Measurements from ENCODE around the gene CBX3. TPM values are rescaled to one million over a fixed set of nuclear protein-coding genes. Genes with fewer than 3 reads are reported as not detected.

Gene CBX3
- total RNA-seq, 1 experiment from 2014 or later: 232 TPM

DNA sequence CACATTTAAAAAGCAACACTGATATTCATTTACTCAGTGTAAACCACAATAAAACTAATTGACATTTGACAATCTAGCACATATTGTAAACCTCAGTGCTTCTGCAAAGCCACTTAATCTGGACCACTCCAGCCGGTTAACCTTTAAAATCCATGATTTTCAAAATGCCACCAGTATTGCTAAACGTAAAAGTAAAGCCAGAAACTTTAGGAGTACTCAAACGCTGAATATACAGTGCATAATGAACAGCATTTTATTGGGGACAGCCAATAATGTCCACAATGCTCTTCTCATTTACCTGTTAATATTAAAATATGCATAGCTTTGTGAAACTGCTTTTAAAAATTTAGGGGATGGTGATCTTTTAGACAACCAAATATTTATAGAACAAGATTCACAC lies 11.8 kb upstream of the CBX3 start:
- DNase-seq (ENCODE audit: low spot score) (no peak), ATAC-seq (no peak)
- H3K27ac Mint-ChIP-seq: peak overlapping the region; percentile 97; the same call in 1 of the 2 replicates
- no peak overlapping the region for H3K4me3 Mint-ChIP-seq
- no peaks in the 10 kb centered on the region for H3K9me3 Mint-ChIP-seq
- no peaks in the 10 kb centered on the region for H3K27me3 Mint-ChIP-seq (ENCODE audit: low read depth)
- POLR2A ChIA-PET: interaction anchor here (0.9 to 3.2 kb wide), 10 partner anchors 9 to 106 kb away, joined by 3 to 35 read pairs (median 4); partner anchors contain the start of genes HNRNPA2B1 and NFE2L3
- H3K36me3 Mint-ChIP-seq: peaks cover 70% of the 10 kb centered on the region
- CTCF ChIA-PET: interaction anchor here (0.6 to 0.9 kb wide), 2 partner anchors 41 to 297 kb away, joined by 3 to 4 read pairs; no protein-coding TSS in a partner anchor
- peaks cover 65% of the 10 kb centered on the region for H3K4me1 Mint-ChIP-seq
- TF ChIP-seq, protein P1, sequence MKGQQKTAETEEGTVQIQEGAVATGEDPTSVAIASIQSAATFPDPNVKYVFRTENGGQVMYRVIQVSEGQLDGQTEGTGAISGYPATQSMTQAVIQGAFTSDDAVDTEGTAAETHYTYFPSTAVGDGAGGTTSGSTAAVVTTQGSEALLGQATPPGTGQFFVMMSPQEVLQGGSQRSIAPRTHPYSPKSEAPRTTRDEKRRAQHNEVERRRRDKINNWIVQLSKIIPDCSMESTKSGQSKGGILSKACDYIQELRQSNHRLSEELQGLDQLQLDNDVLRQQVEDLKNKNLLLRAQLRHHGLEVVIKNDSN (CRISPR knock-in tag; IDR thresholded peaks at IDR 0.05): no peak
- TF ChIP-seq, protein P2, sequence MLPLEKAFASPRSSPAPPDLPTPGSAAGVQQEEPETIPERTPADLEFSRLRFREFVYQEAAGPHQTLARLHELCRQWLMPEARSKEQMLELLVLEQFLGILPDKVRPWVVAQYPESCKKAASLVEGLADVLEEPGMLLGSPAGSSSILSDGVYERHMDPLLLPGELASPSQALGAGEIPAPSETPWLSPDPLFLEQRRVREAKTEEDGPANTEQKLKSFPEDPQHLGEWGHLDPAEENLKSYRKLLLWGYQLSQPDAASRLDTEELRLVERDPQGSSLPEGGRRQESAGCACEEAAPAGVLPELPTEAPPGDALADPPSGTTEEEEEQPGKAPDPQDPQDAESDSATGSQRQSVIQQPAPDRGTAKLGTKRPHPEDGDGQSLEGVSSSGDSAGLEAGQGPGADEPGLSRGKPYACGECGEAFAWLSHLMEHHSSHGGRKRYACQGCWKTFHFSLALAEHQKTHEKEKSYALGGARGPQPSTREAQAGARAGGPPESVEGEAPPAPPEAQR (CRISPR knock-in tag; IDR thresholded peaks at IDR 0.05): no peak
- TF ChIP-seq GTF2I (CRISPR knock-in tag; conservative IDR thresholded peaks at IDR 0.05): no peak
- TF ChIP-seq NR1H2 (CRISPR knock-in tag; IDR thresholded peaks at IDR 0.05): no peak
- TF ChIP-seq ZNF671 (CRISPR knock-in tag; IDR thresholded peaks at IDR 0.05): peak; percentile 91
- no peak for TF ChIP-seq NFE2L1 (CRISPR knock-in tag; IDR thresholded peaks at IDR 0.05)
- no peak for TF ChIP-seq ZBTB21 (CRISPR knock-in tag; IDR thresholded peaks at IDR 0.05; ENCODE audit: borderline replicate concordance)
- TF ChIP-seq ZNF232 (CRISPR knock-in tag; IDR thresholded peaks at IDR 0.05): no peak
- TF ChIP-seq, protein P3, sequence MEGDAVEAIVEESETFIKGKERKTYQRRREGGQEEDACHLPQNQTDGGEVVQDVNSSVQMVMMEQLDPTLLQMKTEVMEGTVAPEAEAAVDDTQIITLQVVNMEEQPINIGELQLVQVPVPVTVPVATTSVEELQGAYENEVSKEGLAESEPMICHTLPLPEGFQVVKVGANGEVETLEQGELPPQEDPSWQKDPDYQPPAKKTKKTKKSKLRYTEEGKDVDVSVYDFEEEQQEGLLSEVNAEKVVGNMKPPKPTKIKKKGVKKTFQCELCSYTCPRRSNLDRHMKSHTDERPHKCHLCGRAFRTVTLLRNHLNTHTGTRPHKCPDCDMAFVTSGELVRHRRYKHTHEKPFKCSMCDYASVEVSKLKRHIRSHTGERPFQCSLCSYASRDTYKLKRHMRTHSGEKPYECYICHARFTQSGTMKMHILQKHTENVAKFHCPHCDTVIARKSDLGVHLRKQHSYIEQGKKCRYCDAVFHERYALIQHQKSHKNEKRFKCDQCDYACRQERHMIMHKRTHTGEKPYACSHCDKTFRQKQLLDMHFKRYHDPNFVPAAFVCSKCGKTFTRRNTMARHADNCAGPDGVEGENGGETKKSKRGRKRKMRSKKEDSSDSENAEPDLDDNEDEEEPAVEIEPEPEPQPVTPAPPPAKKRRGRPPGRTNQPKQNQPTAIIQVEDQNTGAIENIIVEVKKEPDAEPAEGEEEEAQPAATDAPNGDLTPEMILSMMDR (IDR thresholded peaks at IDR 0.05): no peak
- TF ChIP-seq, protein P4, sequence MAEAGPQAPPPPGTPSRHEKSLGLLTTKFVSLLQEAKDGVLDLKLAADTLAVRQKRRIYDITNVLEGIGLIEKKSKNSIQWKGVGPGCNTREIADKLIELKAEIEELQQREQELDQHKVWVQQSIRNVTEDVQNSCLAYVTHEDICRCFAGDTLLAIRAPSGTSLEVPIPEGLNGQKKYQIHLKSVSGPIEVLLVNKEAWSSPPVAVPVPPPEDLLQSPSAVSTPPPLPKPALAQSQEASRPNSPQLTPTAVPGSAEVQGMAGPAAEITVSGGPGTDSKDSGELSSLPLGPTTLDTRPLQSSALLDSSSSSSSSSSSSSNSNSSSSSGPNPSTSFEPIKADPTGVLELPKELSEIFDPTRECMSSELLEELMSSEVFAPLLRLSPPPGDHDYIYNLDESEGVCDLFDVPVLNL (CRISPR knock-in tag; IDR thresholded peaks at IDR 0.05; ENCODE audit: borderline replicate concordance, low read depth): no peak
- TF ChIP-seq TCF7 (CRISPR knock-in tag; IDR thresholded peaks at IDR 0.05; ENCODE audit: low read depth): no peak
- no peak for TF ChIP-seq HMGA2 (CRISPR knock-in tag; IDR thresholded peaks at IDR 0.05)
- TF ChIP-seq RORB (CRISPR knock-in tag; IDR thresholded peaks at IDR 0.05): no peak
- no peak for TF ChIP-seq RELA (CRISPR knock-in tag; IDR thresholded peaks at IDR 0.05; ENCODE audit: borderline replicate concordance)
- TF ChIP-seq NFATC4 (CRISPR knock-in tag; IDR thresholded peaks at IDR 0.05): peak; percentile 97
- no peak for TF ChIP-seq JUN (CRISPR knock-in tag; IDR thresholded peaks at IDR 0.05)
- TF ChIP-seq CREM (CRISPR knock-in tag; IDR thresholded peaks at IDR 0.05): no peak
- TF ChIP-seq, protein P5, sequence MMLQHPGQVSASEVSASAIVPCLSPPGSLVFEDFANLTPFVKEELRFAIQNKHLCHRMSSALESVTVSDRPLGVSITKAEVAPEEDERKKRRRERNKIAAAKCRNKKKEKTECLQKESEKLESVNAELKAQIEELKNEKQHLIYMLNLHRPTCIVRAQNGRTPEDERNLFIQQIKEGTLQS (CRISPR knock-in tag; conservative IDR thresholded peaks at IDR 0.05): no peak
- TF ChIP-seq, protein P6, sequence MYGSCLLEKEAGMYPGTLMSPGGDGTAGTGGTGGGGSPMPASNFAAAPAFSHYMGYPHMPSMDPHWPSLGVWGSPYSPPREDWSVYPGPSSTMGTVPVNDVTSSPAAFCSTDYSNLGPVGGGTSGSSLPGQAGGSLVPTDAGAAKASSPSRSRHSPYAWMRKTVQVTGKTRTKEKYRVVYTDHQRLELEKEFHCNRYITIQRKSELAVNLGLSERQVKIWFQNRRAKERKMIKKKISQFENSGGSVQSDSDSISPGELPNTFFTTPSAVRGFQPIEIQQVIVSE (CRISPR knock-in tag; IDR thresholded peaks at IDR 0.05; ENCODE audit: borderline replicate concordance): no peak
- TF ChIP-seq SMAD3 (CRISPR knock-in tag; IDR thresholded peaks at IDR 0.05; ENCODE audit: borderline replicate concordance): no peak
- peak; percentile 79 for TF ChIP-seq ZNF416 (CRISPR knock-in tag; IDR thresholded peaks at IDR 0.05)
- no peak for TF ChIP-seq ELF4 (CRISPR knock-in tag; IDR thresholded peaks at IDR 0.05; ENCODE audit: low read depth)
- TF ChIP-seq SP1 (CRISPR knock-in tag; conservative IDR thresholded peaks at IDR 0.05): no peak
- TF ChIP-seq, protein P7, sequence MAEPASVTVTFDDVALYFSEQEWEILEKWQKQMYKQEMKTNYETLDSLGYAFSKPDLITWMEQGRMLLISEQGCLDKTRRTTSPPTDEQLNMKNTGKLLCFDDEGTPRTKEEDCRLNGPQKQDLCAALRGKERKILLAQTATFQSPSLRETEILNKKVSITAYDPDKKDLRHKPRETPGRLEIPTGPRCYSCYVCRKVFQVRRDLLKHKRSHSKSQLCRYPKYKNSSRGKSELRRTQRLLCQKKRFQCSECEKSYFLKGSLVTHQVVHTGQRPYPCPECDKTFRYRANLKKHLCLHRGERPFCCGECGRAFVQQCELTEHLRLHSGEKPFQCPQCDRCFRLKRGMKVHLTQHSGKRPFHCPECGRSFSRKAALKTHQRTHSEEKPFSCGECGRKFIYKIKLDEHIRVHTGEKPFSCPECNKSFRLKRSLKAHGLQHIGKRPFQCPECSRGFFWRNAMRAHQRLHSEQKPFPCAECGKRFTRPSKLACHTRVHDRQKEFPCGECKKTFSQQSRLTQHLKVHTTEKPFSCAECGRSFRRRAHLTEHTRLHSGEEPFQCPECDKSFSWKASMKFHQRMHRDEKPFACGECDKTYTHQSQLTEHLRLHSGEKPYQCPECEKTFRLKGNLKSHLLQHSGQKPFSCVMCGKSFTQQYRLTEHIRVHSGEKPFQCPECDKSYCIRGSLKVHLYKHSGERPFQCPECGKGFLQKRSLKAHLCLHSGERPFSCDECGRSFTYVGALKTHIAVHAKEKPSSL (CRISPR knock-in tag; conservative IDR thresholded peaks at IDR 0.05): peak; percentile 90
- TF ChIP-seq, protein P8, sequence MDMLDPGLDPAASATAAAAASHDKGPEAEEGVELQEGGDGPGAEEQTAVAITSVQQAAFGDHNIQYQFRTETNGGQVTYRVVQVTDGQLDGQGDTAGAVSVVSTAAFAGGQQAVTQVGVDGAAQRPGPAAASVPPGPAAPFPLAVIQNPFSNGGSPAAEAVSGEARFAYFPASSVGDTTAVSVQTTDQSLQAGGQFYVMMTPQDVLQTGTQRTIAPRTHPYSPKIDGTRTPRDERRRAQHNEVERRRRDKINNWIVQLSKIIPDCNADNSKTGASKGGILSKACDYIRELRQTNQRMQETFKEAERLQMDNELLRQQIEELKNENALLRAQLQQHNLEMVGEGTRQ (CRISPR knock-in tag; IDR thresholded peaks at IDR 0.05): no peak
- TF ChIP-seq, protein P9, sequence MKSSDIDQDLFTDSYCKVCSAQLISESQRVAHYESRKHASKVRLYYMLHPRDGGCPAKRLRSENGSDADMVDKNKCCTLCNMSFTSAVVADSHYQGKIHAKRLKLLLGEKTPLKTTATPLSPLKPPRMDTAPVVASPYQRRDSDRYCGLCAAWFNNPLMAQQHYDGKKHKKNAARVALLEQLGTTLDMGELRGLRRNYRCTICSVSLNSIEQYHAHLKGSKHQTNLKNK (CRISPR knock-in tag; IDR thresholded peaks at IDR 0.05): no peak
- TF ChIP-seq, protein P10, sequence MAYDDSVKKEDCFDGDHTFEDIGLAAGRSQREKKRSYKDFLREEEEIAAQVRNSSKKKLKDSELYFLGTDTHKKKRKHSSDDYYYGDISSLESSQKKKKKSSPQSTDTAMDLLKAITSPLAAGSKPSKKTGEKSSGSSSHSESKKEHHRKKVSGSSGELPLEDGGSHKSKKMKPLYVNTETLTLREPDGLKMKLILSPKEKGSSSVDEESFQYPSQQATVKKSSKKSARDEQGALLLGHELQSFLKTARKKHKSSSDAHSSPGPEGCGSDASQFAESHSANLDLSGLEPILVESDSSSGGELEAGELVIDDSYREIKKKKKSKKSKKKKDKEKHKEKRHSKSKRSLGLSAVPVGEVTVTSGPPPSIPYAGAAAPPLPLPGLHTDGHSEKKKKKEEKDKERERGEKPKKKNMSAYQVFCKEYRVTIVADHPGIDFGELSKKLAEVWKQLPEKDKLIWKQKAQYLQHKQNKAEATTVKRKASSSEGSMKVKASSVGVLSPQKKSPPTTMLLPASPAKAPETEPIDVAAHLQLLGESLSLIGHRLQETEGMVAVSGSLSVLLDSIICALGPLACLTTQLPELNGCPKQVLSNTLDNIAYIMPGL (CRISPR knock-in tag; IDR thresholded peaks at IDR 0.05): no peak
